Neural cell (in vitro differentiated cells): ENCODE measurements around the gene PLXNA2.

Experiments used
- EZH2 ChIP-seq: fragments of 200-600, 300-800 bp; shearing (Covaris generic), sonication (generic); IDR thresholded peaks from 2 replicates; pipeline ENCODE4 v1.6.1; 2014; ENCODE audit warnings: antibody characterized with exemption, low read length, borderline replicate concordance, mild to moderate bottlenecking; ENCODE audit not compliant: insufficient read depth, poor library complexity, severe bottlenecking
- MXI1 ChIP-seq: fragments of 450-650 bp; conservative IDR thresholded peaks from 2 replicates; pipeline ENCODE4 v1.6.1; 2014; ENCODE audit warnings: antibody characterized with exemption, mild to moderate bottlenecking; ENCODE audit not compliant: poor library complexity, severe bottlenecking

DNA sequence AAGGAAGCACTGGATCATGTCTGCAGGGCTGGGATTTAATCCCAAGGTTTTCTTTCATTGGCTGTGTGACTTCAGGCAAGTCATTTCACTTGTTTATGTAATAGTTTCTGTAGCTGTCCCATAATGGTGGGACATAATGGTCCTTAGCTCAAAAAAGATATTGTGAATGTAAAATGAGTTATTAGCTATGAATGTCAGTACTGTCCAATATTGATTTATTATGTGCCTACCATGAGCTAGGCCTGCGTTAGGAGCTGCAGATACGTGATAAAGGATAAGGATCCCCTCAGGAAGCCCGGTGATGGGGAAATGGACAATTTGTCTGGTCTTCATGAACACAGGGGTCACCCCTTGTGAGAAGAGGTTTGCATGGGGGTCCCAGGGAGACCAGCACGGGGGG lies 95.8 kb downstream of the PLXNA2 start:
- no peak for TF ChIP-seq EZH2
- no peak for TF ChIP-seq MXI1
